Neuronal stem cell (in vitro differentiated cells): ENCODE results near the gene KSR2. TPM values are rescaled to one million over a fixed set of nuclear protein-coding genes. Genes with fewer than 3 reads are reported as not detected.

ENCODE experiments used
- DNase-seq: peaks from one replicate; pipeline ENCODE4 v3.0.0-alpha.2; 2013; ENCODE audit warnings: low spot score
- H2AFZ ChIP-seq: one replicate; pipeline ENCODE4 v1.6.1; 2013; ENCODE audit warnings: mild to moderate bottlenecking, low read length, inconsistent platforms
- H2AK5ac ChIP-seq: 2 replicates; pipeline ENCODE4 v1.6.1; 2013; ENCODE audit warnings: low read depth, mild to moderate bottlenecking, inconsistent platforms, low read length, moderate library complexity, mixed read lengths
- H2BK120ac ChIP-seq: 2 replicates; pipeline ENCODE4 v1.6.1; 2013; ENCODE audit warnings: low read depth, mild to moderate bottlenecking, inconsistent platforms, low read length, moderate library complexity, mixed read lengths
- H2BK12ac ChIP-seq: one replicate; pipeline ENCODE4 v1.6.1; 2013; ENCODE audit warnings: low read length, inconsistent platforms
- H2BK15ac ChIP-seq: 2 replicates; pipeline ENCODE4 v1.6.1; 2013; ENCODE audit warnings: mild to moderate bottlenecking, low read length, inconsistent platforms, mixed read lengths
- H2BK5ac ChIP-seq: one replicate; pipeline ENCODE4 v1.6.1; 2013; ENCODE audit warnings: inconsistent platforms, mild to moderate bottlenecking, low read length, moderate library complexity
- H3K14ac ChIP-seq: one replicate; pipeline ENCODE4 v1.6.1; 2013; ENCODE audit warnings: low read length, inconsistent platforms
- H3K18ac ChIP-seq: 2 replicates; pipeline ENCODE4 v1.6.1; 2013; ENCODE audit warnings: low read length, inconsistent platforms
- H3K23ac ChIP-seq: 2 replicates; pipeline ENCODE4 v1.6.1; 2013; ENCODE audit warnings: low read depth, mild to moderate bottlenecking, mixed read lengths, low read length, inconsistent platforms; ENCODE audit not compliant: poor library complexity
- H3K27ac ChIP-seq: replicated peaks from 3 replicates; pipeline ENCODE4 v1.5.1; 2013; ENCODE audit warnings: low read length, inconsistent platforms
- H3K27me3 ChIP-seq, 3 experiments: 2 replicates each; pipeline ENCODE4 v1.6.1; 2013; ENCODE audit warnings: low read length in 3 of 3, mild to moderate bottlenecking in 2 of 3, inconsistent platforms in 1 of 3, low read depth in 1 of 3, mixed read lengths in 1 of 3, moderate library complexity in 1 of 3; ENCODE audit not compliant: control insufficient read depth in 3 of 3, insufficient read depth in 3 of 3
- H3K36me3 ChIP-seq, 2 donors: replicated peaks in 1 of 2; 2 replicates each; pipeline ENCODE4 v1.6.1; 2013; ENCODE audit warnings: low read length in 2 of 2; ENCODE audit not compliant: control insufficient read depth in 2 of 2, insufficient read depth in 2 of 2
- H3K4ac ChIP-seq: 2 replicates; pipeline ENCODE4 v1.6.1; 2013; ENCODE audit warnings: inconsistent platforms, mild to moderate bottlenecking, low read length, moderate library complexity
- H3K4me1 ChIP-seq, 2 donors: 1 replicate in 1 of 2; 2 replicates in 1 of 2; pipeline ENCODE4 v1.6.1; 2013; ENCODE audit warnings: low read length in 2 of 2, low read depth in 1 of 2; ENCODE audit not compliant: control insufficient read depth in 2 of 2, insufficient read depth in 1 of 2
- H3K4me2 ChIP-seq: one replicate; pipeline ENCODE4 v1.6.1; 2013; ENCODE audit warnings: mild to moderate bottlenecking, low read length, inconsistent platforms; ENCODE audit not compliant: insufficient read depth, poor library complexity, severe bottlenecking
- H3K4me3 ChIP-seq, 2 donors: 2 replicates each; pipeline ENCODE4 v1.5.1; 2013; ENCODE audit warnings: low read length in 2 of 2, mild to moderate bottlenecking in 2 of 2, inconsistent platforms in 1 of 2, moderate library complexity in 1 of 2
- H3K79me1 ChIP-seq: one replicate; pipeline ENCODE4 v1.6.1; 2013; ENCODE audit warnings: low read depth, mild to moderate bottlenecking, inconsistent platforms, low read length, moderate library complexity
- H3K9ac ChIP-seq: one replicate; pipeline ENCODE4 v1.6.1; 2013; ENCODE audit warnings: mild to moderate bottlenecking, low read depth, low read length, inconsistent platforms; ENCODE audit not compliant: poor library complexity
- H3K9me3 ChIP-seq, 2 donors: replicated peaks in 1 of 2; 2 replicates each; pipeline versions ENCODE3 to v1.6.1; 2013; ENCODE audit warnings: low read length in 2 of 2, mild to moderate bottlenecking in 2 of 2, inconsistent platforms in 1 of 2, low read depth in 1 of 2, mixed read lengths in 1 of 2, moderate library complexity in 1 of 2; ENCODE audit not compliant: control insufficient read depth in 2 of 2, insufficient read depth in 1 of 2
- H4K8ac ChIP-seq: one replicate; pipeline ENCODE4 v1.6.1; 2013; ENCODE audit warnings: low read depth, mild to moderate bottlenecking, inconsistent platforms, low read length, moderate library complexity
- H4K91ac ChIP-seq: one replicate; pipeline ENCODE4 v1.6.1; 2013; ENCODE audit warnings: low read length, low read depth, mild to moderate bottlenecking, inconsistent platforms; ENCODE audit not compliant: poor library complexity
- WGBS, 2 donors: extraction: QIAGEN DNeasy Blood & Tissue Kit; methylation state at CpG; one replicate each; pipeline ENCODE4 v1.1.7; 2013; ENCODE audit warnings: missing lambda C conversion rate in 2 of 2, mixed read lengths in 1 of 2; ENCODE audit not compliant: insufficient read length in 2 of 2, insufficient replicate concordance in 1 of 2; ENCODE audit errors: extremely low coverage in 2 of 2; 5-methylcytosine and 5-hydroxymethylcytosine counted together
- polyA plus RNA-seq, 2 experiments: library from polyadenylated mRNA; stranded (reverse); fragments of 200-250 nt; gene quantifications; one replicate each; pipeline ENCODE4 v1.2.3, GENCODE V29; 2013

Gene KSR2
- polyA plus RNA-seq (2013, experiment 1 of 2) = 0.29 TPM
- polyA plus RNA-seq (2013, experiment 2 of 2) = 0.32 TPM

DNA sequence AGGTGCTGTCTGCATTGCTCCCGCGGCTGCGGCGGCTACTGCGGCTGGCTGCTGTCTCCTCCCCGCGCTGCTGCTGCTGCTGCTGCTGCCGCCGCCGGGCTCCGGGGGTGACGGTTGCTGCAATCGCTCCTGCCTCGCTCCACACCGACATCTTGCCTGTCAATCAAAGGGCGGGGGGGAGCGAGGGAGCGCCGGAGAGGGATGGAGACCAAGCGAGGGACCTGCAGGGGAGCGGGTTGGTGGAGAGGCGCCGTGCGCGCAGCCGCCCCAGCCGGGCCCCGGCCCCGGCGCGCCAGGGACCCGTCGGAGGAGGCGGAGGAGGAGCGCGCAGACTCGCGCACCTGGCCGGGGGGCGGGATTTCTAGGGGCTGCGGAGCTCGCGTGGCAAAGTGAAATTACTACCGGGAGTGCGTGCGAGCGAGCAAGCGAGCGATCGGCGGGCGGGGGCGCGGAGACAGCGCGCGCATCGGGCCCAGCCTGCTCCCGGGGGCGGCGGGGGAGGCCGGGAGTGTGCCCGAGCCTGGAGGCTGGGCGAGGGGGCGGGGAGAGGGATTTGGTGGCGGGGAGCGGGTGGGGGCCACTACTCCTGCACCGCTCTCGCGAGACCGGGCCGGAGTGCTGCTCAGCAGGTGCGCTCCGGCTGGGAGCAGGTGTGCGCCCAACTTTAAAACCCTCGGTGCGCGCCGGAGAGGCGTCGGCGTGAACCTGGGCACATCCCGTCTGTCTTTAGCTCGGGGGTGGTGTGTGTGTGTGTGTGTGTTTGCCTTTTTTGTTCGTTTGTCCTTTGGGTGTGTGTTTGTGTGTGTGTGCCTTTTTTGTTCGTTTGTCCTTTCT is at the start of gene KSR2:
TSS of gene KSR2 (minus strand) at position 165 of the 834 bp plus-strand sequence. CDS start 735 bp downstream, outside the sequence.
- peak within 1 kb of the TSS; percentile 98 for H2AFZ ChIP-seq
- H3K18ac ChIP-seq = peak within 1 kb of the TSS; percentile 95
- no peak within 1 kb of the TSS for H3K27ac ChIP-seq
- H4K91ac ChIP-seq = no peak within 1 kb of the TSS
- no peaks in the 10 kb centered on the region for H3K36me3 ChIP-seq
- WGBS, 2 donors = no CpG with 5 or more reads among the region's 86 CpGs
- H2BK12ac ChIP-seq = peak within 1 kb of the TSS; percentile 44
- peaks cover 0 to 63% (median 16%) of the 10 kb centered on the region in 3 experiments for H3K27me3 ChIP-seq
- H3K4me2 ChIP-seq = peak within 1 kb of the TSS; percentile 61
- no peak within 1 kb of the TSS for H2AK5ac ChIP-seq
- no peak within 1 kb of the TSS for H3K4ac ChIP-seq
- peak within 1 kb of the TSS; percentile 77 for H3K9ac ChIP-seq
- no peak within 1 kb of the TSS for H3K14ac ChIP-seq
- H2BK120ac ChIP-seq = peak within 1 kb of the TSS; percentile 36
- H3K4me3 ChIP-seq = peak within 1 kb of the TSS; percentile 50 to 89
- H3K9me3 ChIP-seq = peaks cover 4 to 5% of the 10 kb centered on the region in 2 donors
- H2BK15ac ChIP-seq = no peak within 1 kb of the TSS
- peaks cover 3 to 7% of the 10 kb centered on the region in 2 donors for H3K4me1 ChIP-seq
- H3K79me1 ChIP-seq = no peaks in the 10 kb centered on the region
- peak; percentile 84 for DNase-seq
- H2BK5ac ChIP-seq = peak within 1 kb of the TSS; percentile 66
- H4K8ac ChIP-seq = no peak within 1 kb of the TSS
- H3K23ac ChIP-seq = peak within 1 kb of the TSS; percentile 77

DNA sequence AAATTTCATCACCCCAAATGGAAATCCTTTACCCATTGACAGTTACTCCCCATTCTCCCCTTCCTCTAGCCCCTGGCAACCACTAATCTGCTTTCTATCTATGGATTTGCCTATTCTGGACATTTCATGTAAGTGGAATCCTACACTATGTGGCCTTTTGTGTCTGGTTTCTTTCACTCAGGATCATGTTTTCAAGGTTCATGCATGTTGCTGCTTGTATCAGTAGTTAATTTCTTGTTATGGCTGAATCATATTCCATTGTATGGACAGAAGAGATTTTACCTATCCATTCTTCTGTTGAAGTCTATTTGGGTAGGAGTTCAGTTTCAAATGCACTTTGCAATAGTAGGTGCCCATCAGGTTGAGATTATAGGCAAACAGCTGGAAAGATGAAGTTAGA is 49.1 kb upstream of the KSR2 start:
- peak overlapping the region in 1 of 2 donors; percentile 84 for H3K4me3 ChIP-seq
- no peak overlapping the region for H3K14ac ChIP-seq
- no peak overlapping the region for H2BK120ac ChIP-seq
- H3K27ac ChIP-seq = no peak overlapping the region
- no peak overlapping the region for H3K9ac ChIP-seq
- no peak overlapping the region for H2BK12ac ChIP-seq
- no peak overlapping the region for H3K4ac ChIP-seq
- H2BK15ac ChIP-seq = no peak overlapping the region
- no peak overlapping the region for H2BK5ac ChIP-seq
- no peak overlapping the region for H2AK5ac ChIP-seq
- peaks cover 4 to 6% of the 10 kb centered on the region in 2 donors for H3K4me1 ChIP-seq
- no peak for DNase-seq
- H3K9me3 ChIP-seq = no peaks in the 10 kb centered on the region
- no peaks in the 10 kb centered on the region for H3K79me1 ChIP-seq
- H3K36me3 ChIP-seq = peaks cover 24 to 53% of the 10 kb centered on the region in 2 donors
- no peak overlapping the region for H2AFZ ChIP-seq
- no peak overlapping the region for H4K8ac ChIP-seq
- no peak overlapping the region for H3K23ac ChIP-seq
- no peak overlapping the region for H3K4me2 ChIP-seq
- no peak overlapping the region for H3K18ac ChIP-seq
- H4K91ac ChIP-seq = no peak overlapping the region
- no peaks in the 10 kb centered on the region for H3K27me3 ChIP-seq

DNA sequence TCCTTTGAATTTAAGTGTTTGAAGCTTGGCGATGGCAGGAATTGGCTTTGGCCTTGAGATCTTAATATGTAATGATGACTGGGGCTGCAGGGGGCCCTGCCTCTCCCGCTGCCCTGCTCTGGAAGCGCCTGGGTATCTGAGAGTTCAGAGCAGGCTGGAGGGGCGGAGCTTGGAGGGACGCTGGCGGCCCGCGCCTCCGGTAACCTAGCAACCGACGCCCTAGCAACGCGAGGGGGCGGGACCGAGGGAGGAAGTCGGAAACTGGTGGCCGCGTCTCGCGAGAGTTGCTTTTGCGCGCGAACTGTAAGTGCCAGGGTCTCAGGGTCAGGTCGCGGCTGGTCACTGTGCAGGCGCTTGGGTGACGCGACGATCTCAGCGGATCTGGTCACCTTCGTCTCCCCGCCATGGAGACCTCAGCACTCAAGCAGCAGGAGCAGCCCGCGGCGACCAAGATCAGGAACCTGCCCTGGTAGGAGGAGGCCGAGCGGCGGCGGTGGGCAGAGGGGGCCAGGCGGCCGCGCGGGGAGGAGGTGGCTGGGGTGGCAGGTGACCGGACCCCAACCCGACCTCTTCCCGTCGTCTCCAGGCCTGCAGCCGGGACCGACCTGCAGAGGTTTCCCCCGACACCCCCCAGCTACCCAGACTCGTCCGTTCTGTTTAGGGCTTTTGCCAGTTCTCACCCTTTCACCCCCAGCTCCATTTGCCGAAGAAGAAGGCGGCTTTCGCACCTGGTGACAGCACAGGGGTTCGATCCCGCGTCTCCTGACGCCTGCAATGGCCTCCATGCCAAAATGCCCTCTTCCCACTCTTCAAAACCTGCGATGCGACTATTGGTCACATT is 47.9 kb upstream of the KSR2 start, which contains the start of gene RFC5:
TSS of gene RFC5 (plus strand) at position 280 of the 841 bp plus-strand sequence. CDS start at position 405, 125 bp downstream.
- Histone ChIP-seq H3K27me3 (no peaks in the 10 kb centered on the region), H3K4me3 (peak within 1 kb of the TSS; percentile 84 to 96), H2BK120ac (no peak within 1 kb of the TSS), H3K4ac (no peak within 1 kb of the TSS), H3K9ac (peak within 1 kb of the TSS; percentile 98), H3K18ac (peak within 1 kb of the TSS; percentile 97), H3K23ac (peak within 1 kb of the TSS; percentile 78), H2BK12ac (no peak within 1 kb of the TSS), H3K36me3 (peaks cover 19 to 41% of the 10 kb centered on the region in 2 donors), H3K9me3 (no peaks in the 10 kb centered on the region), H2AK5ac (peak within 1 kb of the TSS; percentile 61), H3K4me1 (peaks cover 4 to 6% of the 10 kb centered on the region in 2 donors), H3K79me1 (no peaks in the 10 kb centered on the region), H3K14ac (peak within 1 kb of the TSS; percentile 60), H2BK15ac (no peak within 1 kb of the TSS), H2BK5ac (peak within 1 kb of the TSS; percentile 36), H4K8ac (no peak within 1 kb of the TSS), H3K4me2 (peak within 1 kb of the TSS; percentile 86), H3K27ac (peak within 1 kb of the TSS; percentile 24), H2AFZ (peak within 1 kb of the TSS; percentile 90), H4K91ac (no peak within 1 kb of the TSS)
- no CpG with 5 or more reads among the region's 61 CpGs for WGBS, 2 donors
- DNase-seq = peak; percentile 98
